ENCODE results near the gene GNG11. TPM values are rescaled to one million over a fixed set of nuclear protein-coding genes. Genes with fewer than 3 reads are reported as not detected.

Gene GNG11
- total RNA-seq, 1 donor from 2014 or later: 22.6 TPM

DNA sequence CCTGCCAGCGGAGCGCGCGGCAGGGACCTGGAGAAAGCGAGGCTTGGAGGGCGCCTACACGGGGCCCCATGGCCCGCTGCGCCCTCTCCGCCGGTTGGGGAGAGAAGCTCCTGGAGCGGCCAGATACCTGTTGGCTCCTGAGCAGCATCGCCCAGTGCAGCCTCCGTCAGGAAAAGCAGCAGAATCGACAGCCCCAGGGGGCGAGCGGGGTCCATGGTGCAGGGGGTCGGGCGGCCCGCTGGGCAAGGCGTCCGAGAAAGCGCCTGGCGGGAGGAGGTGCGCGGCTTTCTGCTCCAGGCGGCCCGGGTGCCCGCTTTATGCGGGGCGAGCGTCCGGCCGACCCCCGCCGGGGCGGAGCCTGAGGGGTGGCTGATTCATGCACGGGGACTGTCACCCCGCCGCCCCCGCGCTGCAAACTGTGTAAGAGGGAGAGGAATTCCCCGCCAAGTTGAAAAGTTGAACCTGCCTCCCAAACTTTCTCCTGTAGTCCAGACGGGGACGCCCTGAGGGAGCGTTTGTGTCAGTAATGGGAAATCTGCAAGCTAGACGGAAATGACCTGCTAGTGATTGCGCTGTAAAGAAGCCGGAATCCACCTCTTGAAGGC lies 31.0 kb upstream of the GNG11 start, which contains the start of gene TFPI2:
TSS of gene TFPI2 (minus strand) at position 290 of the 605 bp plus-strand sequence. CDS start at position 215, 75 bp downstream.
- Histone ChIP-seq H3K36me3 (no peaks in the 10 kb centered on the region), H3K27me3 (peaks cover 22% of the 10 kb centered on the region), H3K4me3 (peak within 1 kb of the TSS; percentile 52), H3K9me3 (no peaks in the 10 kb centered on the region), H3K27ac (no peak within 1 kb of the TSS), H3K4me1 (peaks cover 9% of the 10 kb centered on the region)
- TF ChIP-seq, protein P1, sequence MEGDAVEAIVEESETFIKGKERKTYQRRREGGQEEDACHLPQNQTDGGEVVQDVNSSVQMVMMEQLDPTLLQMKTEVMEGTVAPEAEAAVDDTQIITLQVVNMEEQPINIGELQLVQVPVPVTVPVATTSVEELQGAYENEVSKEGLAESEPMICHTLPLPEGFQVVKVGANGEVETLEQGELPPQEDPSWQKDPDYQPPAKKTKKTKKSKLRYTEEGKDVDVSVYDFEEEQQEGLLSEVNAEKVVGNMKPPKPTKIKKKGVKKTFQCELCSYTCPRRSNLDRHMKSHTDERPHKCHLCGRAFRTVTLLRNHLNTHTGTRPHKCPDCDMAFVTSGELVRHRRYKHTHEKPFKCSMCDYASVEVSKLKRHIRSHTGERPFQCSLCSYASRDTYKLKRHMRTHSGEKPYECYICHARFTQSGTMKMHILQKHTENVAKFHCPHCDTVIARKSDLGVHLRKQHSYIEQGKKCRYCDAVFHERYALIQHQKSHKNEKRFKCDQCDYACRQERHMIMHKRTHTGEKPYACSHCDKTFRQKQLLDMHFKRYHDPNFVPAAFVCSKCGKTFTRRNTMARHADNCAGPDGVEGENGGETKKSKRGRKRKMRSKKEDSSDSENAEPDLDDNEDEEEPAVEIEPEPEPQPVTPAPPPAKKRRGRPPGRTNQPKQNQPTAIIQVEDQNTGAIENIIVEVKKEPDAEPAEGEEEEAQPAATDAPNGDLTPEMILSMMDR (IDR thresholded peaks at IDR 0.05): no peak
- DNase-seq (peak; percentile 65), ATAC-seq (peak; percentile 50)
- intact Hi-C loops (cut with DNase I): no loop called here

DNA sequence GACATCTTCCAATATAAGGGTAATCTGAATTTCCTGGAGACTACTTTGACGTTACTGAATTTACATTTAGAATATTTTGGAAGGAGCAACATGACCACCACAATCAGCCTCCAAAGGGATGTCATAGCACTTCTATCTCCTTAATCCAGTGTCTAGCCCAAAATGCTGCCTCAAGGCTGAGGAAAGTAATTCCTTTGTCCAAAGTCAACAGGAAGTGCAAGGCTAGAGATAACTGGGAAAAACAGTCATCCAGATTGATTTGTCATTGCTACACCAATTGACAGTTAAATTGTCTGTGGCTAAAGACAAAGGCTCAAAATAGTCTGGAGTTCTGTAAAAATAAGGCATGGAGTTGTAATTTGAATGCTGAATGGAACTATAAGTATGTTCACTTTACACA lies 27.1 kb upstream of the GNG11 start:
- no peaks in the 10 kb centered on the region for H3K9me3 ChIP-seq
- peaks cover 9% of the 10 kb centered on the region for H3K4me1 ChIP-seq
- ATAC-seq (no peak), DNase-seq (no peak)
- intact Hi-C loops (cut with DNase I): no loop called here
- TF ChIP-seq, protein P1 (IDR thresholded peaks at IDR 0.05): no peak
- no peak overlapping the region for H3K27ac ChIP-seq
- no peaks in the 10 kb centered on the region for H3K36me3 ChIP-seq
- peaks cover 17% of the 10 kb centered on the region for H3K27me3 ChIP-seq
- no peak overlapping the region for H3K4me3 ChIP-seq

DNA sequence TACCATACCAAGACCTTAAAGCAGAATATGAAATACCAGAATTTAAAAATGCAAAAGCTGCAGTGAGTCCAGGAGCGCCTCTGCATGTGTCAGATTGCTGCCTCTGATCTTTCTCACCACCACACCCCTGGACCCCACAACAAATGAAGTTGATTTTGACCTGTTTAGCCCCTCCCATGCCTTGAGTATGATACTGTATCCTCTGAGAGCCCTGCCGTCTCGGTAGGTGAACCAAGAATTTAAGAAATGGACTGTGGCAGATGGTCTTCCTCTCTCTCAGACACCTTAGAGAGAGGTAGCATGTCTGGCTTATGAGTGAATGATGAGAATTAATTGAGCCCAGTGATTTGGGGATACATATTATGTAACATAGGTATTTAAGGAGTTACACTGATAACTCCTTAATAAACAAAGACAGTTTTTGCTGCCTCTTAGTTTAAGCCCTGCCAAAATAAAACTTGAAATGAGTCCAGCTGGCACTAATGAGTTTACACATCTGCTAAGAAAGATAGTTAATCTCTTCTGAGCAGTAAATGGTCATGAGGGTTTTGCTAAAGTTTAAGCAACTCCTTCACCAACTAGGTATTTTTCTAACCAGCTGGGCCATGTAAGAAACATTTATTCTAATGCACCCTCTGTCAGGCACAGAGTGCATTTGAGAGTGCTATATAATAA lies 26.4 kb upstream of the GNG11 start:
- Histone ChIP-seq H3K4me3 (no peak overlapping the region), H3K27me3 (peaks cover 14% of the 10 kb centered on the region), H3K4me1 (peaks cover 7% of the 10 kb centered on the region), H3K36me3 (no peaks in the 10 kb centered on the region), H3K9me3 (no peaks in the 10 kb centered on the region), H3K27ac (no peak overlapping the region)
- intact Hi-C loops (cut with DNase I): no loop called here
- ATAC-seq: no peak
- DNase-seq: no peak
- TF ChIP-seq, protein P1 (IDR thresholded peaks at IDR 0.05): no peak

DNA sequence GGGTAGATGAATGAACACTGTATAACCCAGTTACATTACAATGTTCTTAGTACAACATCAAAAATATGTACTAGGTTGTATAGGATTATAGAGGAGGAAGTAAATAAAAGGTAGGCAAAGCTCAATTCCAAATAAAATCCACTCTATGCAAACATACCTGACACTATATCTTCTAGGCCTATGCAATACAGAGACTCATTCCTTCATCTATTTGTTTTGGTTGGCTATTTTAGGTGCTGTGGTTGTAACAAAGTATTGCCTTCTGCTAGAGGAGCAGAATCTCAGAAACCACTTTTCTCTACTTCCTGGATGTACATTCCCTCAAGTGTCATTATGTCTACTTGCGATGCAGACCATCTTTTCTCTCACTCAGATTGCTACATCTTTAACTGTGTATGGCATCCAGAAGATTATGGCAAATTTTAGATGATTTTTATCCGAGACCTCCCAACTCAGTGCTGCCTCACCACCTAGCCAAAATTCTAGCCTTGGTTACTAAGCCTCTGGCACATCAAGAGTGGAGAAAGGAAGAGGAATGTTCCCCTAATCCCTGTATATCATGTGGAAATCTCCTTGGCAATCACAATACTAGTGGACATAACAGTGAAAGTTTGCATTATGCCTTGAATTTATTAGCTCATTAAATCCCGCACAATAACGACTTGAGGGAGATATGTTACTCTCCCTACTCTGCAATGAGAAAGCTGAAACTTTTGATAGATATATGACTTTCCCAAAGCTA lies 25.5 kb upstream of the GNG11 start:
- H3K27ac ChIP-seq: no peak overlapping the region
- ATAC-seq (no peak), DNase-seq (no peak)
- H3K9me3 ChIP-seq: no peaks in the 10 kb centered on the region
- no peaks in the 10 kb centered on the region for H3K4me1 ChIP-seq
- H3K4me3 ChIP-seq: no peak overlapping the region
- peaks cover 5% of the 10 kb centered on the region for H3K27me3 ChIP-seq
- no peaks in the 10 kb centered on the region for H3K36me3 ChIP-seq
- intact Hi-C loops (cut with DNase I): no loop called here
- TF ChIP-seq, protein P1 (IDR thresholded peaks at IDR 0.05): no peak

DNA sequence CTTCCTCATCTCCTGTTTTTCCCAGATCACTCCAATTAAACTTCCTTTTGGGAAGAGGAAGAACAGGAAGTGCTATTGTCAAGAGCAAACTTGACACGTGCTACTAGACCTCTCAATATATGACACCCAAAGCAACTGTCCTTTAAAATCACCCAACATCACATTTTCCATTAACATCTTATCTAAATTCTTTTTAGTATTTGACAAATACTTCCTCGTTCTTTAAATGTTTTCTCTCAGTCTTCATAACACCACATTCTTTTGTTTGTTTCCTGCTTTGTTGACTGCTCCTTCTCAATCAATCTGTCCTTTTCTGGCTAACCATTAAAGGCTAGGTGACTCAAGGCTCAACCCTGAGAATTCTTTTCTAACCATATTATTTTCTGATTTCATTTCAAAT lies 23.9 kb upstream of the GNG11 start:
- intact Hi-C loops (cut with DNase I): no loop called here
- ATAC-seq (no peak), DNase-seq (no peak)
- no peaks in the 10 kb centered on the region for H3K27me3 ChIP-seq
- no peaks in the 10 kb centered on the region for H3K9me3 ChIP-seq
- TF ChIP-seq, protein P1 (IDR thresholded peaks at IDR 0.05): no peak
- no peak overlapping the region for H3K27ac ChIP-seq
- H3K36me3 ChIP-seq: no peaks in the 10 kb centered on the region
- H3K4me1 ChIP-seq: no peaks in the 10 kb centered on the region
- no peak overlapping the region for H3K4me3 ChIP-seq
